Osteoblast (primary cell): ENCODE measurements around the gene EBPL. TPM values are rescaled to one million over a fixed set of nuclear protein-coding genes. Genes with fewer than 3 reads are reported as not detected.

Source experiments
- DNase-seq: peaks from one replicate; pipeline ENCODE4 v3.0.0; 2011; ENCODE audit warnings: low spot score, mixed read lengths; ENCODE audit not compliant: insufficient read length; ENCODE audit errors: missing footprints
- H2AFZ ChIP-seq: 2 replicates; pipeline ENCODE4 v1.6.0; 2011; ENCODE audit warnings: mild to moderate bottlenecking, low read length
- H3K27ac ChIP-seq: 2 replicates; pipeline ENCODE4 v1.5.1; 2011; ENCODE audit warnings: mild to moderate bottlenecking, low read depth, low read length, moderate library complexity
- H3K27me3 ChIP-seq: 2 replicates; pipeline ENCODE4 v1.6.0; 2012; ENCODE audit warnings: mild to moderate bottlenecking, control low read depth, inconsistent platforms, low read length, moderate library complexity; ENCODE audit not compliant: insufficient read depth
- H3K36me3 ChIP-seq: 2 replicates; pipeline ENCODE4 v1.5.1; 2011; ENCODE audit warnings: mild to moderate bottlenecking, low read length, control low read depth, moderate library complexity; ENCODE audit not compliant: insufficient read depth
- H3K4me1 ChIP-seq: 2 replicates; pipeline ENCODE4 v1.5.1; 2011; ENCODE audit warnings: mild to moderate bottlenecking, low read length, control low read depth, moderate library complexity; ENCODE audit not compliant: insufficient read depth
- H3K4me2 ChIP-seq: 2 replicates; pipeline ENCODE4 v1.6.0; 2011; ENCODE audit warnings: mild to moderate bottlenecking, low read length; ENCODE audit not compliant: insufficient read depth
- H3K4me3 ChIP-seq: fragments of 200-600 bp; sonication (generic); 3 replicates; pipeline ENCODE4 v1.5.1; 2012; ENCODE audit warnings: mild to moderate bottlenecking, low read length, inconsistent platforms; ENCODE audit not compliant: insufficient read depth
- H3K79me2 ChIP-seq: 2 replicates; pipeline ENCODE4 v1.6.0; 2012; ENCODE audit warnings: mild to moderate bottlenecking, low read length, control low read depth, inconsistent platforms; ENCODE audit not compliant: insufficient read depth
- H3K9me3 ChIP-seq: 2 replicates; pipeline ENCODE4 v1.5.1; 2011; ENCODE audit warnings: low read depth, low read length, control low read depth
- H4K20me1 ChIP-seq: 2 replicates; pipeline ENCODE4 v1.6.0; 2012; ENCODE audit warnings: mild to moderate bottlenecking, low read length, control low read depth; ENCODE audit not compliant: insufficient read depth
- CTCF ChIP-seq: IDR thresholded peaks from 2 replicates; pipeline ENCODE4 v1.5.1; 2011; ENCODE audit warnings: mild to moderate bottlenecking, low read depth, low read length, moderate library complexity; ENCODE audit errors: extremely low read depth
- total RNA-seq: library from RNA; depleted of rRNA; stranded (reverse); fragments of >200 nt; gene quantifications from 2 replicates; pipeline ENCODE4 v1.2.3, GENCODE V29; 2012

The EBPL gene
- total RNA-seq, 1 donor = 26.1 TPM

GRCh38 chr13:49643035-49643646, 48.1 kb downstream of the EBPL start:
- Histone ChIP-seq H3K4me1 (peaks cover 6% of the 10 kb centered on the region), H4K20me1 (no peaks in the 10 kb centered on the region), H2AFZ (no peak overlapping the region), H3K4me2 (no peak overlapping the region), H3K36me3 (no peaks in the 10 kb centered on the region), H3K27me3 (no peaks in the 10 kb centered on the region), H3K79me2 (no peaks in the 10 kb centered on the region), H3K9me3 (no peaks in the 10 kb centered on the region), H3K4me3 (no peak overlapping the region), H3K27ac (no peak overlapping the region)
- TF ChIP-seq CTCF = no peak
- no peak for DNase-seq

- no peak for TF ChIP-seq CTCF
- H3K4me1 ChIP-seq = peaks cover 6% of the 10 kb centered on the region
- no peaks in the 10 kb centered on the region for H3K36me3 ChIP-seq
- peak overlapping the region; percentile 51 for H2AFZ ChIP-seq
- H3K4me2 ChIP-seq = peak overlapping the region; percentile 30
- H4K20me1 ChIP-seq = no peaks in the 10 kb centered on the region
- H3K4me3 ChIP-seq = no peak overlapping the region
- peak overlapping the region; percentile 56 for H3K27ac ChIP-seq
- H3K27me3 ChIP-seq = no peaks in the 10 kb centered on the region
- H3K79me2 ChIP-seq = no peaks in the 10 kb centered on the region
- H3K9me3 ChIP-seq = no peaks in the 10 kb centered on the region
- peak; percentile 90 for DNase-seq
Observed at GRCh38 chr13:49641801-49642291, 49.4 kb downstream of the EBPL start.

GRCh38 chr13:49638744-49639072, 52.6 kb downstream of the EBPL start:
- no peaks in the 10 kb centered on the region for H3K9me3 ChIP-seq
- H3K79me2 ChIP-seq = no peaks in the 10 kb centered on the region
- no peak overlapping the region for H3K4me2 ChIP-seq
- DNase-seq = no peak
- H3K4me3 ChIP-seq = no peak overlapping the region
- H3K27me3 ChIP-seq = no peaks in the 10 kb centered on the region
- peaks cover 6% of the 10 kb centered on the region for H3K4me1 ChIP-seq
- H2AFZ ChIP-seq = no peak overlapping the region
- H3K27ac ChIP-seq = no peak overlapping the region
- H3K36me3 ChIP-seq = no peaks in the 10 kb centered on the region
- no peaks in the 10 kb centered on the region for H4K20me1 ChIP-seq
- no peak for TF ChIP-seq CTCF

GRCh38 chr13:49638030-49638743, 53.1 kb downstream of the EBPL start:
- no peaks in the 10 kb centered on the region for H3K36me3 ChIP-seq
- H2AFZ ChIP-seq = no peak overlapping the region
- no peak overlapping the region for H3K4me3 ChIP-seq
- no peak for TF ChIP-seq CTCF
- H3K27ac ChIP-seq = no peak overlapping the region
- no peaks in the 10 kb centered on the region for H3K27me3 ChIP-seq
- no peak for DNase-seq
- H3K4me2 ChIP-seq = no peak overlapping the region
- peaks cover 6% of the 10 kb centered on the region for H3K4me1 ChIP-seq
- H3K9me3 ChIP-seq = no peaks in the 10 kb centered on the region
- H3K79me2 ChIP-seq = no peaks in the 10 kb centered on the region
- no peaks in the 10 kb centered on the region for H4K20me1 ChIP-seq
